Smooth muscle cell (in vitro differentiated cells): ENCODE measurements around the gene FN1. TPM values are rescaled to one million over a fixed set of nuclear protein-coding genes. Genes with fewer than 3 reads are reported as not detected.

ENCODE experiments used
- DNase-seq: peaks from one replicate; lab custom pipeline; 2025; ENCODE audit not compliant: unreplicated experiment; lab: John Stamatoyannopoulos, UW
- H2AFZ ChIP-seq: fragments of 200-600 bp; sonication (generic); 2 replicates; pipeline ENCODE4 v1.6.0; 2016; ENCODE audit warnings: antibody characterized with exemption, low read depth, mild to moderate bottlenecking
- H3F3A ChIP-seq: fragments of 200-600 bp; sonication (generic); 2 replicates; pipeline ENCODE4 v1.6.0; 2017; ENCODE audit warnings: antibody characterized with exemption, low read depth
- H3K27ac ChIP-seq: fragments of 200-600 bp; sonication (generic); 2 replicates; pipeline ENCODE4 v1.5.1; 2016; ENCODE audit warnings: low read depth, mild to moderate bottlenecking
- H3K27me3 ChIP-seq: fragments of 200-600 bp; sonication (generic); 2 replicates; pipeline ENCODE4 v1.6.1; 2016; ENCODE audit warnings: low read depth, mild to moderate bottlenecking
- H3K36me3 ChIP-seq: fragments of 200-600 bp; sonication (generic); 2 replicates; pipeline ENCODE4 v1.5.1; 2016; ENCODE audit warnings: low read depth
- H3K4me1 ChIP-seq: fragments of 200-600 bp; sonication (generic); 2 replicates; pipeline ENCODE4 v1.5.1; 2016; ENCODE audit warnings: low read depth
- H3K4me2 ChIP-seq: fragments of 200-600 bp; sonication (generic); 2 replicates; pipeline ENCODE4 v1.6.0; 2016; ENCODE audit warnings: mild to moderate bottlenecking
- H3K4me3 ChIP-seq: fragments of 200-600 bp; sonication (generic); 2 replicates; pipeline ENCODE4 v1.5.1; 2016; ENCODE audit warnings: mild to moderate bottlenecking
- H3K79me2 ChIP-seq: fragments of 200-600 bp; sonication (generic); 2 replicates; pipeline ENCODE4 v1.6.0; 2016; ENCODE audit warnings: low read depth, mild to moderate bottlenecking
- H3K9ac ChIP-seq: fragments of 200-600 bp; sonication (generic); 2 replicates; pipeline ENCODE4 v1.6.0; 2016; ENCODE audit warnings: low read depth
- H3K9me3 ChIP-seq: fragments of 200-600 bp; sonication (generic); replicated peaks from 2 replicates; pipeline ENCODE4 v1.5.1; 2016; ENCODE audit warnings: low read depth
- H4K20me1 ChIP-seq: fragments of 200-600 bp; sonication (generic); 2 replicates; pipeline ENCODE4 v1.6.0; 2016; ENCODE audit warnings: low read depth
- WGBS: methylation state at CpG from one replicate; pipeline ENCODE4 v1.1.7; 2016; ENCODE audit warnings: low lambda C conversion rate; 5-methylcytosine and 5-hydroxymethylcytosine counted together
- polyA plus RNA-seq: library from polyadenylated mRNA; unstranded; fragments of >200 nt; fragmentation: Nextera tagmentation; extraction: Ambion mirVana; gene quantifications from 2 replicates; pipeline ENCODE4 v1.2.1, GENCODE V29; 2016
- total RNA-seq: library from RNA; depleted of rRNA; stranded (reverse); fragments of >200 nt; gene quantifications from 2 replicates; pipeline ENCODE4 v1.2.3, GENCODE V29; 2014
- TF ChIP-seq, protein P1 (sequence below): fragments of 200-600 bp; sonication (generic); IDR thresholded peaks from 2 replicates; pipeline ENCODE4 v1.5.1; 2017; ENCODE audit warnings: borderline replicate concordance, mild to moderate bottlenecking, antibody characterized with exemption; ENCODE audit not compliant: insufficient read depth, poor library complexity, severe bottlenecking

Gene FN1
- total and polyA plus RNA-seq, 2 experiments from 2014 or later: 10,917 to 21,295 TPM

DNA sequence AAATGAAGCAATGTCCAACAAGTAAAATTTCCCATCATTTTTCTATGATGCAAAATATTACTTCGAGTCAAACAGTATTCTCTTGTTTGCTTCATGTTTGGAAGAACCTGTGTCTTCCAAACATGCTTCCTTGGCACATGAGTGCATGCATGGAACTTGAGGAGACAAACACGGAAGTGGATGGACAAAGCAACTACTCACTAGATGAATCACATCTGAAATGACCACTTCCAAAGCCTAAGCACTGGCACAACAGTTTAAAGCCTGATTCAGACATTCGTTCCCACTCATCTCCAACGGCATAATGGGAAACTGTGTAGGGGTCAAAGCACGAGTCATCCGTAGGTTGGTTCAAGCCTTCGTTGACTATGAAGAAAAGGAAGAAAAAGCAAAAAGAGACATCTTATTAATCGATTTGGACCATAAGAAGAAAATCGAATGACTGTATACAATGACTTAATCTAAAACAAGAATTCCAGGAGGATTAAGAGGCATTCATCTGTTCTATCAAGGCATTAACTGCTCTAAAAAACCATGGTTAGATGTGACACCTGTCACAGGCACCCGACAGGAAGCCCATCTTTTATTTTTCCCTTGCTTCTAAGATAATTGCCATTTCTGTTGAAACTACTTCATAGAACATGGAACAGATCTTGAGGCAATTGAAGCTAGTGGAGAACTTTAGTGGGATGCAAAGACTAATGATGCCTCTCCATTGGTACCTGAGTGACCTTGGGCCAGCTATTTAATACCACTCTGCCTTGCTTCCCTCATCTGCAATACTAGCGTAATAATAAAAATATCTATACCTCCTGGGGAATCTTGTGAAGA, 68.0 kb downstream of the FN1 start:
- Histone ChIP-seq H3K27ac (peak overlapping the region; percentile 84), H4K20me1 (peaks cover 100% of the 10 kb centered on the region), H3F3A (peaks cover 94% of the 10 kb centered on the region), H2AFZ (no peak overlapping the region), H3K4me3 (no peak overlapping the region), H3K9me3 (no peaks in the 10 kb centered on the region), H3K4me1 (no peaks in the 10 kb centered on the region), H3K4me2 (no peak overlapping the region), H3K79me2 (peaks cover 6% of the 10 kb centered on the region), H3K9ac (no peak overlapping the region), H3K27me3 (no peaks in the 10 kb centered on the region), H3K36me3 (peaks cover 84% of the 10 kb centered on the region)
- 70% methylated on average over 11 of the region's 11 CpGs for WGBS
- TF ChIP-seq, protein P1, sequence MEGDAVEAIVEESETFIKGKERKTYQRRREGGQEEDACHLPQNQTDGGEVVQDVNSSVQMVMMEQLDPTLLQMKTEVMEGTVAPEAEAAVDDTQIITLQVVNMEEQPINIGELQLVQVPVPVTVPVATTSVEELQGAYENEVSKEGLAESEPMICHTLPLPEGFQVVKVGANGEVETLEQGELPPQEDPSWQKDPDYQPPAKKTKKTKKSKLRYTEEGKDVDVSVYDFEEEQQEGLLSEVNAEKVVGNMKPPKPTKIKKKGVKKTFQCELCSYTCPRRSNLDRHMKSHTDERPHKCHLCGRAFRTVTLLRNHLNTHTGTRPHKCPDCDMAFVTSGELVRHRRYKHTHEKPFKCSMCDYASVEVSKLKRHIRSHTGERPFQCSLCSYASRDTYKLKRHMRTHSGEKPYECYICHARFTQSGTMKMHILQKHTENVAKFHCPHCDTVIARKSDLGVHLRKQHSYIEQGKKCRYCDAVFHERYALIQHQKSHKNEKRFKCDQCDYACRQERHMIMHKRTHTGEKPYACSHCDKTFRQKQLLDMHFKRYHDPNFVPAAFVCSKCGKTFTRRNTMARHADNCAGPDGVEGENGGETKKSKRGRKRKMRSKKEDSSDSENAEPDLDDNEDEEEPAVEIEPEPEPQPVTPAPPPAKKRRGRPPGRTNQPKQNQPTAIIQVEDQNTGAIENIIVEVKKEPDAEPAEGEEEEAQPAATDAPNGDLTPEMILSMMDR: no peak
- no peak for DNase-seq

DNA sequence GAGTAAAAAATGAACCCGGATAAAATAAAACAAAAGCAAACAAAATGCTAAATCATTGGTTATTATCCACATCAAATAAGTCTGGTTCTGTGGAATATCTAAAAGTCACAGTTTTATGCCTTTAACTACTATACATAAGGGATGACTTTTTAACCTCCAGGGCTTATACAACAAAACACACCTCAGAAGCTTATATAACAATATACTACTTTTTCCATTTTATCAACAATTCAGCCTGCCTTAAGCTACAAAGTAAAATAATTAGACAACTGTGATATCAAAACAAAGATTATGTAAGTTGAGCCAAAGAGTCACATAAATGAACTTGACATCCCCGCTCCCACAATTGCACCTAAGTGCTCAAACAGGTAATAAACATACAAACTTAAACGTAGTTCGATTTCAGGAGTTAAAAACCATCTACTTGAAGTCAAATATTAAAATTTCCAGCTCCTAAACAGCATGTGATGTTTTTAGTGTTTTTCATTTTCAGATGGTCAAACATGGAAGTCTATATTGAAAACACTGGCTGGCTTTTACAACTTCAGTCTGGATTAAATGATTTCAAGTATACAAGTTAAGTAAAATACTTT, 69.3 kb downstream of the FN1 start:
- no peaks in the 10 kb centered on the region for H3K9me3 ChIP-seq
- peak overlapping the region; percentile 84 for H3K27ac ChIP-seq
- peaks cover 94% of the 10 kb centered on the region for H3F3A ChIP-seq
- no peaks in the 10 kb centered on the region for H3K27me3 ChIP-seq
- peaks cover 100% of the 10 kb centered on the region for H4K20me1 ChIP-seq
- no peak overlapping the region for H2AFZ ChIP-seq
- TF ChIP-seq, protein P1: no peak
- H3K4me1 ChIP-seq: no peaks in the 10 kb centered on the region
- 96% methylated on average over 4 of the region's 4 CpGs for WGBS
- H3K4me3 ChIP-seq: no peak overlapping the region
- H3K4me2 ChIP-seq: no peak overlapping the region
- no peak for DNase-seq
- peaks cover 6% of the 10 kb centered on the region for H3K79me2 ChIP-seq
- peaks cover 81% of the 10 kb centered on the region for H3K36me3 ChIP-seq
- no peak overlapping the region for H3K9ac ChIP-seq

DNA sequence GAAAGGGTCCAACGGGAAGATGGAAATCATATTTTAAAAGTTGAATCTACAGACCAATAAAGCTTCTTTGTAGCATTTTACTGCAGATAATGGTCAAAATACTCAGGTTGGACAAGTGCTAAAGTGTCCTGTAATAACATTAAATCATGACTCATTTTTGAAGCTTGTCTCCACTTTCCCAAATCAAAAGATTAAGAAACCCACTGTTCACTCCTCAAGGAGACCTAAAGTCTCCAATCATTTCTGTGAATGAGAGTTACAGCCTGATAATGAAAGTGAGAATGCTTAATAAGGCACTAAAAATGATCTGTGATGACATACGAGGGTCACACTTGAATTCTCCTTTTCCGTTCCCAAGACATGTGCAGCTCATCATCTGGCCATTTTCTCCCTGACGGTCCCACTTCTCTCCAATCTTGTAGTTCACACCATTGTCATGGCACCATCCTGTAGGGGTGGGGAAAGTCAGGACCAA, 70.6 kb downstream of the FN1 start:
- WGBS: 92% methylated on average over 4 of the region's 4 CpGs
- peak overlapping the region; percentile 84 for H3K27ac ChIP-seq
- H3K4me2 ChIP-seq: no peak overlapping the region
- no peak overlapping the region for H3K4me3 ChIP-seq
- H3K27me3 ChIP-seq: no peaks in the 10 kb centered on the region
- no peaks in the 10 kb centered on the region for H3K9me3 ChIP-seq
- no peaks in the 10 kb centered on the region for H3K4me1 ChIP-seq
- H3K9ac ChIP-seq: no peak overlapping the region
- peaks cover 86% of the 10 kb centered on the region for H3K36me3 ChIP-seq
- peaks cover 97% of the 10 kb centered on the region for H3F3A ChIP-seq
- DNase-seq: no peak
- no peak overlapping the region for H2AFZ ChIP-seq
- TF ChIP-seq, protein P1: no peak
- H4K20me1 ChIP-seq: peaks cover 100% of the 10 kb centered on the region
- H3K79me2 ChIP-seq: peaks cover 6% of the 10 kb centered on the region
